Activated CD4-positive, alpha-beta T cell treated with anti-CD3 and anti-CD28 coated beads for 36 hours (primary cell): ENCODE measurements around the gene OBSCN. TPM values are rescaled to one million over a fixed set of nuclear protein-coding genes. Genes with fewer than 3 reads are reported as not detected.
A peak's percentile ranks its signal among the peaks of the same experiment; 100 is the strongest.

Experiments used
- ATAC-seq: fragments of 200-7000 bp; cut with Tn5 transposase; one replicate; pipeline ENCODE4 v1.10.0; 2021; ENCODE audit warnings: mild to moderate bottlenecking, moderate library complexity
- CTCF ChIA-PET: fragments of 350-600 bp; sonication (Branson Sonifier 250); formaldehyde crosslinking; loops from one replicate; lab custom pipeline; 2021; ENCODE audit warnings: antibody characterized with exemption; lab: Charles Lee
- POLR2A ChIA-PET: fragments of 350-600 bp; sonication (Branson Sonifier 250); formaldehyde crosslinking; loops from one replicate; lab custom pipeline; 2021; ENCODE audit warnings: antibody characterized with exemption, inconsistent platforms; lab: Charles Lee
- DNase-seq: peaks from one replicate; pipeline ENCODE4 v3.0.0-alpha.2; 2020
- H3K27ac Mint-ChIP-seq: one replicate; pipeline ENCODE4 v1.8.0; 2021; ENCODE audit warnings: mixed read lengths
- H3K27me3 Mint-ChIP-seq: one replicate; pipeline ENCODE4 v1.8.0; 2021; ENCODE audit warnings: mixed read lengths
- H3K36me3 Mint-ChIP-seq: one replicate; pipeline ENCODE4 v1.8.0; 2021; ENCODE audit warnings: low read depth, mixed read lengths
- H3K4me1 Mint-ChIP-seq: one replicate; pipeline ENCODE4 v1.8.0; 2021; ENCODE audit warnings: mixed read lengths
- H3K4me3 Mint-ChIP-seq: one replicate; pipeline ENCODE4 v1.8.0; 2021; ENCODE audit warnings: mild to moderate bottlenecking, moderate library complexity, mixed read lengths
- H3K9me3 Mint-ChIP-seq: one replicate; pipeline ENCODE4 v1.8.0; 2021; ENCODE audit warnings: low read depth, mixed read lengths
- intact Hi-C, 2 experiments: fragments of 100-400 bp; cut with DNase I in 1 of 2; cut with micrococcal nuclease in 1 of 2; formaldehyde crosslinking; loops; one replicate each; pipeline versions ENCODE4 v1.14.2 to v1.15.1; 2022 to 2024; cut with DNase I, micrococcal nuclease
- total RNA-seq, 2 experiments: library from RNA; stranded (reverse); gene quantifications; one replicate each; pipeline ENCODE4 v1.2.3, GENCODE V29; 2021

The OBSCN gene
- total RNA-seq, 2 experiments from 2014 or later: 20.0 to 20.5 TPM

DNA sequence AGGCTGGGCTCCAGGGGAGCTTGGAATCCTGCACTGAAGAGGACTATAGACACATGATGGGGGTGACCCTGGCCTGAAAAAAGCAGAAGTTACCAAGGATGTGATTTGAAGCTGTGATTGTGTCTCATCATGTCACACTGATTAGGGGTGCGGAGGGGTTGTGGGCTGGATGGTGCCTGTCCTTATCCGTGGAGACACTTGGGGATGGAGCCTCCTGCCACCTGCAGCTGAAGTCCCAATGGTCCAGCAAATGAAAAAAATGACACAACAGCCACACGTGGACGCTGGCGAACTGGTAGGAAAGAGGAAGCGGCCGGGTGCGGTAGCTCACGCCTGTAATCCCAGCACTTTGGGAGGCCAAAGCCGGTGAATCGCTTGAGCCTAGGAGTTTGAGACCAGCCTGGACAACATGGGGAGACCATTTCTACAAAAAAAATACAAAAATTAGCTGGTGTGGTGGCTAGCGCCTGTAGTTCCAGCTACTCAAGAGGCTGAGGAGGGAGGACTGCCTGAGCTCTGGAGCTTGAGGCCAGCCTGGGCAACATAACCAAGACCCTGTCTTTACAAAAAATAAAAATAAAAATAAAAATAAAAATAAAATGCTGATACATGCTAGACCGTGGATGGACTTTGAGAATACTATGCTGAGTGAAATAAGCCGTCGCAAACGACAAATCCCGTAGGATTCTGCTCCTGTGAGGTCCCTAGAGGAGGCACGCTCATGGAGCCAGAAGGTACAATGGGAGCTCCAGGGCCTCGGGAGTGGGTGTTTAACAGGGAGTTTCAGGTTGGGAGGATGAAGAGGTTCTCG, 43.1 kb upstream of the OBSCN start:
- Mint-ChIP-seq H3K4me1 (peaks cover 35% of the 10 kb centered on the region), H3K27me3 (no peaks in the 10 kb centered on the region), H3K4me3 (peak overlapping the region; percentile 80), H3K27ac (peak overlapping the region; percentile 87), H3K9me3 (no peaks in the 10 kb centered on the region), H3K36me3 (peaks cover 3% of the 10 kb centered on the region)
- ChIA-PET CTCF (interaction anchor here (0.6 to 3.9 kb wide), 16 partner anchors 8 to 1172 kb away, joined by 3 to 30 read pairs (median 4); partner anchors contain the start of genes ARF1, GUK1 and TRIM11), POLR2A (interaction anchor here (0.6 to 1.5 kb wide), 7 partner anchors 9 to 242 kb away, joined by 3 to 9 read pairs (median 4); partner anchors contain the start of genes GUK1 and TRIM11)
- DNase-seq (no peak), ATAC-seq (no peak)
- intact Hi-C loops: loop anchor here (1.0 to 10.0 kb wide), 11 partner anchors 10 to 1760 kb away; partner anchors contain the start of genes MRPL55 (in 2 of the 2), ARF1 (in 1 of the 2), C1orf35 (in 1 of the 2) and GUK1 (in 1 of the 2)

- POLR2A ChIA-PET: interaction anchor here (0.6 to 1.5 kb wide), 10 partner anchors 8 to 241 kb away, joined by 3 to 9 read pairs (median 4); partner anchors contain the start of genes ARF1, GUK1 and TRIM11
- Mint-ChIP-seq H3K9me3 (no peaks in the 10 kb centered on the region), H3K27me3 (no peaks in the 10 kb centered on the region), H3K4me3 (peak within 1 kb of the TSS; percentile 80), H3K4me1 (peaks cover 35% of the 10 kb centered on the region), H3K36me3 (peaks cover 3% of the 10 kb centered on the region), H3K27ac (peak within 1 kb of the TSS; percentile 87)
- intact Hi-C loops: loop anchor here (1.0 to 10.0 kb wide), 20 partner anchors 9 to 1761 kb away; partner anchors contain the start of genes ARF1 (in 2 of the 2), C1orf35 (in 2 of the 2), GUK1 (in 2 of the 2) and MRPL55 (in 2 of the 2)
- peak; percentile 89 for ATAC-seq
- peak; percentile 100 for DNase-seq
- CTCF ChIA-PET: interaction anchor here (0.6 to 3.9 kb wide), 20 partner anchors 9 to 1171 kb away, joined by 3 to 30 read pairs (median 4); partner anchors contain the start of genes ARF1, GUK1 and TRIM11
Observed at GRCh38 chr1:228165372-228166169, 42.3 kb upstream of the OBSCN start, which contains the start of gene IBA57. TSS of gene IBA57 (plus strand) at chr1:228165804. CDS start at chr1:228165817, 13 bp downstream.

- H3K4me3 Mint-ChIP-seq: peak overlapping the region; percentile 80
- DNase-seq: peak; percentile 81
- H3K27me3 Mint-ChIP-seq: no peaks in the 10 kb centered on the region
- ChIA-PET POLR2A (interaction anchor here (0.9 to 1.5 kb wide), 6 partner anchors 11 to 240 kb away, joined by 3 to 8 read pairs (median 4); partner anchors contain the start of genes ARF1, GUK1 and TRIM11), CTCF (interaction anchor here (0.7 to 3.9 kb wide), 15 partner anchors 11 to 294 kb away, joined by 3 to 30 read pairs (median 4); partner anchors contain the start of genes ARF1 and GUK1)
- peak; percentile 23 for ATAC-seq
- peak overlapping the region; percentile 81 for H3K27ac Mint-ChIP-seq
- peaks cover 3% of the 10 kb centered on the region for H3K36me3 Mint-ChIP-seq
- H3K4me1 Mint-ChIP-seq: peaks cover 35% of the 10 kb centered on the region
- intact Hi-C loops: loop anchor here (1.0 to 10.0 kb wide), 16 partner anchors 8 to 1762 kb away; partner anchors contain the start of genes ARF1 (in 1 of the 2), C1orf35 (in 1 of the 2), GUK1 (in 1 of the 2) and JMJD4 (in 1 of the 2)
- no peaks in the 10 kb centered on the region for H3K9me3 Mint-ChIP-seq
Observed at GRCh38 chr1:228166170-228166936, 41.5 kb upstream of the OBSCN start.

GRCh38 chr1:228168563-228169270, 39.1 kb upstream of the OBSCN start:
- ATAC-seq: no peak
- Mint-ChIP-seq H3K27me3 (no peaks in the 10 kb centered on the region), H3K4me1 (peaks cover 22% of the 10 kb centered on the region), H3K27ac (peak overlapping the region; percentile 34), H3K9me3 (no peaks in the 10 kb centered on the region), H3K4me3 (no peak overlapping the region), H3K36me3 (peaks cover 3% of the 10 kb centered on the region)
- no peak for DNase-seq
- intact Hi-C loops: loop anchor here (5.0 to 10.0 kb wide), 4 partner anchors 109 to 1764 kb away; partner anchors contain the start of gene PARP1 (in 1 of the 2)
- ChIA-PET POLR2A (no interaction called here), CTCF (interaction anchor here (0.7 to 1.9 kb wide), 3 partner anchors 31 to 1017 kb away, joined by 3 to 5 read pairs (median 3); no protein-coding TSS in a partner anchor)

DNA sequence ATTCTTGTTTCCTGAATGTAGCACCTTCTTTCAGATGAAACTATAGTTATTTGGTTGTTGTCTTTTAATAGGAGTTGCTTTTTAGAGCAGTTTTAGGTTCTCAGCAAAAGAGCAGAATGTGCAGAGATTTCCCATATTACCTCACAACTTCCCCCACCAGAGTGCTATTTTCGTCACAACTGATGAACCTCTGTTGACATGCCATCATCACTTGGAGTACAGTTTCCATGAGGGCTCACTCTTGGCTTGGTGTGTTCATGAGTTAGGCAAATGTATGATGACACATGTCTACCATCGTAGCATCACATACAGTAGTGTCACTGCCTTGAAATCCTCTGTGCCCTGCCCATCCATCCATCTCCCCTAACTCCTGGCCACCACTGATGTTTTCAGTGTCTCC, 38.5 kb upstream of the OBSCN start:
- ChIA-PET POLR2A (no interaction called here), CTCF (interaction anchor here (1.5 kb wide), 1 partner anchor 63 kb away, joined by 3 read pairs; no protein-coding TSS in a partner anchor)
- DNase-seq (no peak), ATAC-seq (no peak)
- H3K36me3 Mint-ChIP-seq: peaks cover 3% of the 10 kb centered on the region
- intact Hi-C loops: loop anchor here (5.0 to 10.0 kb wide), 4 partner anchors 108 to 1765 kb away; partner anchors contain the start of gene PARP1 (in 1 of the 2)
- H3K9me3 Mint-ChIP-seq: no peaks in the 10 kb centered on the region
- peak overlapping the region; percentile 7 for H3K27ac Mint-ChIP-seq
- no peaks in the 10 kb centered on the region for H3K27me3 Mint-ChIP-seq
- H3K4me3 Mint-ChIP-seq: no peak overlapping the region
- H3K4me1 Mint-ChIP-seq: peaks cover 16% of the 10 kb centered on the region

GRCh38 chr1:228170666-228171065, 37.2 kb upstream of the OBSCN start:
- ChIA-PET POLR2A (no interaction called here), CTCF (interaction anchor here (0.9 kb wide), 1 partner anchor 10 kb away, joined by 3 read pairs; no protein-coding TSS in a partner anchor)
- Mint-ChIP-seq H3K27ac (peak overlapping the region; percentile 25), H3K27me3 (no peaks in the 10 kb centered on the region), H3K4me1 (peaks cover 10% of the 10 kb centered on the region), H3K9me3 (no peaks in the 10 kb centered on the region), H3K36me3 (peaks cover 3% of the 10 kb centered on the region), H3K4me3 (no peak overlapping the region)
- ATAC-seq (no peak), DNase-seq (no peak)
- intact Hi-C loops: no loop called here

DNA sequence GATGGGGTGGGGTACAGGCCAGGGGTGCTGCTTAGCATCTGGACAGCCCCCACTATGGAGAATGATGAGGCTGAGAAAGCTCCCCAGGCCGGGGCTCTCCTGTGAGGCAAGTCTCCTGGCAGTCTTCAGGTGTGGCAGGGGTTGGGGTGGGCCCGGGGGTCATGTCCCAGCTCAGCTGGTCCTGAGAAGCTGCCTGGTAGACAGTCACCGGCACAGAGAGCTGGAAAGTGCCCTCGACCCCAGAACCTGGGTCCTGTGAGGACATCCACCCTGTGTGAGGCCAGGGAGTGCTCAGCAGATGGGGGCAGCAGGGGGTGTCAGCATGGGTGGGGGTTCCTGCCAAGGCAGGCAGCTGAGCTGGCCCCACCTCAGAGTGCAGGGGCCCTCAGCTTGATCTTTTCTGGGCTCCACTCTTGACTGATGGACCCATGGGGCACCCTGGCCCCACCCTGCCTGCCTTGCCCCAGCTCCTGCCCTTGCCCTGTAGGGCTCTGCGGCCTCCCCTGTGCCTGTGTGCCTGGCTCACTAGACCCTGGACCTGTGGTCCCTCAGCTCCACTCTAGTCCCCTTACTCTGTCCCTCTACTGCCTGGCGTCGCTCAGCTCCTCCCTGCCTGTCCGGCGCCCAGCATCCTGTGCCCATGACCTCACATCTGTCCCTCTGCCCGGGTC, 36.5 kb upstream of the OBSCN start:
- no peaks in the 10 kb centered on the region for H3K27me3 Mint-ChIP-seq
- intact Hi-C loops: no loop called here
- peaks cover 10% of the 10 kb centered on the region for H3K4me1 Mint-ChIP-seq
- CTCF ChIA-PET: interaction anchor here (0.6 to 0.9 kb wide), 2 partner anchors 10 to 42 kb away, joined by 3 to 4 read pairs; no protein-coding TSS in a partner anchor
- no peak overlapping the region for H3K27ac Mint-ChIP-seq
- ATAC-seq (no peak), DNase-seq (no peak)
- peaks cover 3% of the 10 kb centered on the region for H3K36me3 Mint-ChIP-seq
- POLR2A ChIA-PET: no interaction called here
- H3K9me3 Mint-ChIP-seq: no peaks in the 10 kb centered on the region
- H3K4me3 Mint-ChIP-seq: no peak overlapping the region

DNA sequence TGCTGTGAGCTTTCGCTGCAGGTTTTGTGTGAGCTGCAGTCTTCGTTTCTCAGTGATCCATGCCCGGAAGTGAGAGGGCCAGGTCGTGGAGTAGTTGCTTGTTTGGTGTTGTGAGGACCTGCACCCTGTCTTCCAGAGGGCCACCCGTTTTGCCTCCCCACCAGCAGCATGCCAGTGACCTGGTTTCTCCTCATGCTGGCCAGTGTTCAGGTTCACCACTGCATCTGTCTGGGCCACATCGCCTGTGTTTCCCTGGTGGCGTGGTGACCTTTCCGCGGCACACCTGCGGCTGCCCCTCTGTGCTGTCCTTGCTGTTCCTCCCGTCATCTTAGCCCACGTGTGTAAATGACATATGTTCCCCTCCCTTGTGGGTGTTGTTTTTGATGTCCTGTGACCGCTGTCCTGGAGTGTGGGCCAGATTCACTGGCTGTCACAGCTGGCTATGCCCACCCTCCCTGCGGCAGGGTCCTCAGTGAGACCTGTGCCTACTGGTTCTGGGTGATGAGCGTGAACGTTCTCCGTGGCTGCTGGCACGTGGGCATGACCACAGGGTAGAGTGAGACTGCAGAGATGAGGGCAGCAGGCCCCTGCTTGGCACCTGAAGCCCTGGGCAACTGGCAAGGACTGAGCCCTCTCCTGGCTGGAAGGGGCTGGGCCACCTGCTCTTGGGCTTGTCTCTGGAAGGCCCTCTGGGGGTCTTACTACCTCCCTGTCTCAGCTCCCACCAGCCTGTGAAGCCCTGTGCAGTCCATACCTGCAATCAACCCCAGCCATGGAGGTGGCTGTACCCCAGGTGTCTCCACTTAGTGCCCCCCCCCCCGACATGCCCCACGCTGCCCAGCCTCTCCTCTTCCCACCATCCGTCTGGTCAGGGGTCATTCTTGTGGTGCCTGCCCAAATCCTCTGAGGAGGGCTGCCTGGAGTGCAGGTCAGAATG, 35.0 kb upstream of the OBSCN start:
- DNase-seq (no peak), ATAC-seq (no peak)
- H3K27ac Mint-ChIP-seq: peak overlapping the region; percentile 6
- ChIA-PET CTCF (no interaction called here), POLR2A (interaction anchor here (1.0 to 1.7 kb wide), 2 partner anchors 8 to 30 kb away, joined by 3 to 9 read pairs; partner anchors contain the start of gene IBA57)
- peaks cover 1% of the 10 kb centered on the region for H3K36me3 Mint-ChIP-seq
- no peaks in the 10 kb centered on the region for H3K27me3 Mint-ChIP-seq
- peaks cover under 1% of the 10 kb centered on the region for H3K4me1 Mint-ChIP-seq
- H3K4me3 Mint-ChIP-seq: no peak overlapping the region
- H3K9me3 Mint-ChIP-seq: no peaks in the 10 kb centered on the region
- intact Hi-C loops: no loop called here
